Measurements from ENCODE around the gene KLK4.

KLK4 gene

GRCh38 chr19:50880241-50880640 is 31.0 kb downstream of the KLK4 start:
- H3K4me3 ChIP-seq (ENCODE audit: low read length) = no peak overlapping the region
- TF ChIP-seq, protein P1, sequence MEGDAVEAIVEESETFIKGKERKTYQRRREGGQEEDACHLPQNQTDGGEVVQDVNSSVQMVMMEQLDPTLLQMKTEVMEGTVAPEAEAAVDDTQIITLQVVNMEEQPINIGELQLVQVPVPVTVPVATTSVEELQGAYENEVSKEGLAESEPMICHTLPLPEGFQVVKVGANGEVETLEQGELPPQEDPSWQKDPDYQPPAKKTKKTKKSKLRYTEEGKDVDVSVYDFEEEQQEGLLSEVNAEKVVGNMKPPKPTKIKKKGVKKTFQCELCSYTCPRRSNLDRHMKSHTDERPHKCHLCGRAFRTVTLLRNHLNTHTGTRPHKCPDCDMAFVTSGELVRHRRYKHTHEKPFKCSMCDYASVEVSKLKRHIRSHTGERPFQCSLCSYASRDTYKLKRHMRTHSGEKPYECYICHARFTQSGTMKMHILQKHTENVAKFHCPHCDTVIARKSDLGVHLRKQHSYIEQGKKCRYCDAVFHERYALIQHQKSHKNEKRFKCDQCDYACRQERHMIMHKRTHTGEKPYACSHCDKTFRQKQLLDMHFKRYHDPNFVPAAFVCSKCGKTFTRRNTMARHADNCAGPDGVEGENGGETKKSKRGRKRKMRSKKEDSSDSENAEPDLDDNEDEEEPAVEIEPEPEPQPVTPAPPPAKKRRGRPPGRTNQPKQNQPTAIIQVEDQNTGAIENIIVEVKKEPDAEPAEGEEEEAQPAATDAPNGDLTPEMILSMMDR (conservative IDR thresholded peaks at IDR 0.05; ENCODE audit: low read length) = no peak
- no peak for DNase-seq (ENCODE audit: low read depth)

- no peak for DNase-seq (ENCODE audit: low read depth)
- TF ChIP-seq, protein P1 (conservative IDR thresholded peaks at IDR 0.05; ENCODE audit: low read length) = no peak
- H3K4me3 ChIP-seq (ENCODE audit: low read length) = no peak overlapping the region
Observed at GRCh38 chr19:50878851-50879250, 32.3 kb downstream of the KLK4 start.

- TF ChIP-seq, protein P1 (conservative IDR thresholded peaks at IDR 0.05; ENCODE audit: low read length) = no peak
Observed at GRCh38 chr19:50877338-50877737, 33.9 kb downstream of the KLK4 start.

DNA sequence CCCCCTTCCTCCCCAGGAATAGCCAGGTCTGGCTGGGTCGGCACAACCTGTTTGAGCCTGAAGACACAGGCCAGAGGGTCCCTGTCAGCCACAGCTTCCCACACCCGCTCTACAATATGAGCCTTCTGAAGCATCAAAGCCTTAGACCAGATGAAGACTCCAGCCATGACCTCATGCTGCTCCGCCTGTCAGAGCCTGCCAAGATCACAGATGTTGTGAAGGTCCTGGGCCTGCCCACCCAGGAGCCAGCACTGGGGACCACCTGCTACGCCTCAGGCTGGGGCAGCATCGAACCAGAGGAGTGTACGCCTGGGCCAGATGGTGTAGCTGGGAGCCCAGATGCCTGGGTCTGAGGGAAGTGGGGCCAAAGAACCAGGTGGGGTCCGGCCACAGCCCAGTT is 34.7 kb downstream of the KLK4 start:
- DNase-seq (ENCODE audit: low read depth) = no peak
- TF ChIP-seq, protein P1 (conservative IDR thresholded peaks at IDR 0.05; ENCODE audit: low read length) = no peak
- no peak overlapping the region for H3K4me3 ChIP-seq (ENCODE audit: low read length)

More at GRCh38 chr19:50877338-50877737, 33.9 kb downstream of the KLK4 start:
- no peak overlapping the region for H3K4me3 ChIP-seq (ENCODE audit: low read length)
- DNase-seq (ENCODE audit: low read depth) = no peak

DNA sequence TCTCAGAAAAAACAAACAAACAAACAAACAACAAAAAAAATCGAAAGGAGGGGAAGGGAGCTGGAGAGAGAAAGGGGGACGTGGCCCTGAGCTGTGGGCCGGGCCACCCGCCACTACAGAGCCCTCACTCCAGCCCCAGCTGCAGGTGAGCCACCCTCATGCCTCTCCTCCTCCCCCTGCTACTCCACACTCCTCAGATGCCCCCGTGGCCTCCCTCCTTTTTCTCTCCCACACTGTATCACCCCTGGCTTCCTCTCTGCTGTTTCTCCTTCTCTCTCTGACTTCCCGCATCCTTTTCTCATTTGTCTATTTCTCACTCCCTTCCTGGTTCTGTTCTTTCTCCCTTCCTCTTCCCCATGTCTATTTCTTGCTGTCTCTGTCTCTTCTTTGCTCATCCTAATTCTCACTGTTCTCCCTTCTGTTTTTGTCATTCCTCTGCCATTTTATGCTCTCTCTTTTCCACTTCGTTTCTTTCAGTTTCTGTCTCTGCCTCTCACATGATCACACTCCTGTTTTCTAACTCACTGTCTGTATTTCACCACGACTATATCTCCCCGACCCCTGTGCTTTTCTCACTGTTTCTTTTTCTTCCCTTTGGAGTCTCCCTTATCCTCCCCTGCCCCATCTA is 35.3 kb downstream of the KLK4 start:
- no peak for DNase-seq (ENCODE audit: low read depth)
- TF ChIP-seq, protein P1 (conservative IDR thresholded peaks at IDR 0.05; ENCODE audit: low read length) = no peak
- no peak overlapping the region for H3K4me3 ChIP-seq (ENCODE audit: low read length)

- no peak for DNase-seq (ENCODE audit: low read depth)
- TF ChIP-seq, protein P1 (conservative IDR thresholded peaks at IDR 0.05; ENCODE audit: low read length) = no peak
- H3K4me3 ChIP-seq (ENCODE audit: low read length) = no peak overlapping the region
Observed at GRCh38 chr19:50874211-50874610, 37.0 kb downstream of the KLK4 start.

GRCh38 chr19:50873056-50873455 is 38.1 kb downstream of the KLK4 start, which contains the start of gene KLK2:
Gene KLK2 (plus strand): TSS chr19:50873439. CDS start chr19:50873474, 35 bp downstream.
- no peak within 1 kb of the TSS for H3K4me3 ChIP-seq (ENCODE audit: low read length)
- TF ChIP-seq, protein P1 (conservative IDR thresholded peaks at IDR 0.05; ENCODE audit: low read length) = no peak
- DNase-seq (ENCODE audit: low read depth) = no peak
